ENCODE data around the gene SAP25. TPM values are rescaled to one million over a fixed set of nuclear protein-coding genes. Genes with fewer than 3 reads are reported as not detected.

SAP25 gene
- total and polyA plus RNA-seq, 2 experiments from 2014 or later: 1.8 TPM; not detected in 1

- H3K79me2 ChIP-seq: peaks cover 35% of the 10 kb centered on the region
- no peak for TF ChIP-seq EZH2phosphoT487 (IDR thresholded peaks at IDR 0.05; ENCODE audit: low read depth, severe bottlenecking, unreplicated experiment)
- TF ChIP-seq EZH2 (IDR thresholded peaks at IDR 0.05; ENCODE audit: borderline replicate concordance): no peak
- no peak for TF ChIP-seq CTCF (IDR thresholded peaks at IDR 0.05; ENCODE audit: poor library complexity)
- 80% methylated on average over 11 of the region's 11 CpGs for WGBS (ENCODE audit: low lambda C conversion rate, missing lambda C conversion rate)
- H3K4me3 ChIP-seq: no peak overlapping the region
- no peak for DNase-seq (ENCODE audit: low spot score)
- no peaks in the 10 kb centered on the region for H3K9me3 ChIP-seq (ENCODE audit: low read depth)
- peak overlapping the region; percentile 89 for H3K4me2 ChIP-seq
- no peaks in the 10 kb centered on the region for H3K36me3 ChIP-seq (replicated peaks; ENCODE audit: insufficient read depth, low read depth)
- H3K27me3 ChIP-seq: no peaks in the 10 kb centered on the region
- no peaks in the 10 kb centered on the region for H3K9me2 ChIP-seq (replicated peaks; ENCODE audit: insufficient read depth)
- peaks cover 17% of the 10 kb centered on the region for H4K20me1 ChIP-seq (ENCODE audit: insufficient read depth, poor library complexity, severe bottlenecking)
- H2AFZ ChIP-seq: no peak overlapping the region
- H3K27ac ChIP-seq: peak overlapping the region; percentile 92
- peaks cover 24% of the 10 kb centered on the region for H3K4me1 ChIP-seq (ENCODE audit: insufficient read depth)
Measured at GRCh38 chr7:100582650-100583049, 8.9 kb upstream of the SAP25 start.

GRCh38 chr7:100582041-100582579 lies 8.4 kb upstream of the SAP25 start:
- peaks cover 35% of the 10 kb centered on the region for H3K79me2 ChIP-seq
- H3K36me3 ChIP-seq (replicated peaks; ENCODE audit: insufficient read depth, low read depth): no peaks in the 10 kb centered on the region
- H3K27me3 ChIP-seq: no peaks in the 10 kb centered on the region
- DNase-seq (ENCODE audit: low spot score): no peak
- H3K9me3 ChIP-seq (ENCODE audit: low read depth): no peaks in the 10 kb centered on the region
- no peak overlapping the region for H3K4me2 ChIP-seq
- TF ChIP-seq EZH2 (IDR thresholded peaks at IDR 0.05; ENCODE audit: borderline replicate concordance): no peak
- no peak for TF ChIP-seq CTCF (IDR thresholded peaks at IDR 0.05; ENCODE audit: poor library complexity)
- TF ChIP-seq EZH2phosphoT487 (IDR thresholded peaks at IDR 0.05; ENCODE audit: low read depth, severe bottlenecking, unreplicated experiment): no peak
- 93% methylated on average over 20 of the region's 20 CpGs for WGBS (ENCODE audit: low lambda C conversion rate, missing lambda C conversion rate)
- no peak overlapping the region for H3K4me3 ChIP-seq
- H3K4me1 ChIP-seq (ENCODE audit: insufficient read depth): peaks cover 24% of the 10 kb centered on the region
- H3K9me2 ChIP-seq (replicated peaks; ENCODE audit: insufficient read depth): no peaks in the 10 kb centered on the region
- peak overlapping the region; percentile 92 for H3K27ac ChIP-seq
- peaks cover 17% of the 10 kb centered on the region for H4K20me1 ChIP-seq (ENCODE audit: insufficient read depth, poor library complexity, severe bottlenecking)
- no peak overlapping the region for H2AFZ ChIP-seq

- no peaks in the 10 kb centered on the region for H3K9me2 ChIP-seq (replicated peaks; ENCODE audit: insufficient read depth)
- H3K4me1 ChIP-seq (ENCODE audit: insufficient read depth): peaks cover 24% of the 10 kb centered on the region
- no peaks in the 10 kb centered on the region for H3K27me3 ChIP-seq
- peaks cover 35% of the 10 kb centered on the region for H3K79me2 ChIP-seq
- 96% methylated on average over 11 of the region's 11 CpGs for WGBS (ENCODE audit: low lambda C conversion rate, missing lambda C conversion rate)
- TF ChIP-seq EZH2phosphoT487 (IDR thresholded peaks at IDR 0.05; ENCODE audit: low read depth, severe bottlenecking, unreplicated experiment): no peak
- TF ChIP-seq CTCF (IDR thresholded peaks at IDR 0.05; ENCODE audit: poor library complexity): no peak
- no peak for TF ChIP-seq EZH2 (IDR thresholded peaks at IDR 0.05; ENCODE audit: borderline replicate concordance)
- peaks cover 17% of the 10 kb centered on the region for H4K20me1 ChIP-seq (ENCODE audit: insufficient read depth, poor library complexity, severe bottlenecking)
- H3K9me3 ChIP-seq (ENCODE audit: low read depth): no peaks in the 10 kb centered on the region
- no peak overlapping the region for H3K4me2 ChIP-seq
- H3K27ac ChIP-seq: no peak overlapping the region
- DNase-seq (ENCODE audit: low spot score): no peak
- no peak overlapping the region for H3K4me3 ChIP-seq
- H3K36me3 ChIP-seq (replicated peaks; ENCODE audit: insufficient read depth, low read depth): no peaks in the 10 kb centered on the region
- H2AFZ ChIP-seq: no peak overlapping the region
Measured at GRCh38 chr7:100580466-100581283, 7.0 kb upstream of the SAP25 start.
